Vagina (tissue), 2 donors: ENCODE data around the gene CPLANE1.

Experiments
- POLR2A ChIP-seq, 2 donors: fragments of 450-650 bp; IDR thresholded peaks; one replicate each; pipeline ENCODE4 v1.6.1; 2017; ENCODE audit warnings: antibody characterized with exemption in 2 of 2, mild to moderate bottlenecking in 2 of 2, moderate library complexity in 2 of 2
- POLR2AphosphoS5 ChIP-seq, 2 donors: sonication (generic); formaldehyde crosslinking; IDR thresholded peaks; one replicate each; pipeline ENCODE4 v1.9.0; 2017; ENCODE audit warnings: antibody characterized with exemption in 2 of 2, mild to moderate bottlenecking in 2 of 2, low read depth in 1 of 2; ENCODE audit not compliant: insufficient read depth in 1 of 2
- TF ChIP-seq, protein P1 (sequence below), 3 experiments: fragments of 450-650 bp in 2 of 3; fragments of 200-600 bp in 1 of 3; sonication (generic) in 1 of 3; IDR thresholded peaks; one replicate each; pipeline ENCODE4 v1.5.1; 2017 to 2019; ENCODE audit warnings: antibody characterized with exemption in 3 of 3, mild to moderate bottlenecking in 2 of 3, moderate library complexity in 2 of 3

DNA sequence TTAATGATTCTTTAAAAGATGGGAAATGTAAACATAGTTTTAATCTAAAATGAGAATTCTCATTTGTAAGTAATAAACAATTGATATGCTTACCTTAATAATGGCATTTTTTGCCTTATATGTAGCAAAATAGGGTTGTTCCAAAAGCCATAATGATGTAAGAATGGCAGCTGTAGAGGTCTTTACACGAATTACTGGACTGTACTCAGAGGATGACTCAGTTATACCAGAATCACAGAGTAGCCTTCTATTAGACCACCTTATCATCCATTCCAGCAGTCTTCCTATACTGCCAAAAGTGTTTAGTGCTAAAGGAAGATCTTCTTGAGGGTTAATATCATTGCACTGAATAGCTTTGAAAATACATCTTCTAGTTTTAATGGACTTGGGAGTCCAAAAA, 66.5 kb downstream of the CPLANE1 start:
- no peak for TF ChIP-seq POLR2A (IDR thresholded peaks at IDR 0.05)
- TF ChIP-seq, protein P1, sequence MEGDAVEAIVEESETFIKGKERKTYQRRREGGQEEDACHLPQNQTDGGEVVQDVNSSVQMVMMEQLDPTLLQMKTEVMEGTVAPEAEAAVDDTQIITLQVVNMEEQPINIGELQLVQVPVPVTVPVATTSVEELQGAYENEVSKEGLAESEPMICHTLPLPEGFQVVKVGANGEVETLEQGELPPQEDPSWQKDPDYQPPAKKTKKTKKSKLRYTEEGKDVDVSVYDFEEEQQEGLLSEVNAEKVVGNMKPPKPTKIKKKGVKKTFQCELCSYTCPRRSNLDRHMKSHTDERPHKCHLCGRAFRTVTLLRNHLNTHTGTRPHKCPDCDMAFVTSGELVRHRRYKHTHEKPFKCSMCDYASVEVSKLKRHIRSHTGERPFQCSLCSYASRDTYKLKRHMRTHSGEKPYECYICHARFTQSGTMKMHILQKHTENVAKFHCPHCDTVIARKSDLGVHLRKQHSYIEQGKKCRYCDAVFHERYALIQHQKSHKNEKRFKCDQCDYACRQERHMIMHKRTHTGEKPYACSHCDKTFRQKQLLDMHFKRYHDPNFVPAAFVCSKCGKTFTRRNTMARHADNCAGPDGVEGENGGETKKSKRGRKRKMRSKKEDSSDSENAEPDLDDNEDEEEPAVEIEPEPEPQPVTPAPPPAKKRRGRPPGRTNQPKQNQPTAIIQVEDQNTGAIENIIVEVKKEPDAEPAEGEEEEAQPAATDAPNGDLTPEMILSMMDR (IDR thresholded peaks at IDR 0.05), result no peak
- no peak for TF ChIP-seq POLR2AphosphoS5 (IDR thresholded peaks at IDR 0.05; ENCODE audit: insufficient read depth in 1 of 2, low read depth in 1 of 2)
